ENCODE data around the gene JAK1.

- TF ChIP-seq CTCF (IDR thresholded peaks at IDR 0.05) = no peak
- TF ChIP-seq POLR2AphosphoS5 (IDR thresholded peaks at IDR 0.05) = no peak
Measured at GRCh38 chr1:64929221-64929620, 37.1 kb downstream of the JAK1 start.
